Upper lobe of right lung (tissue), 1 donor: ENCODE data around the gene FBRSL1. TPM values are rescaled to one million over a fixed set of nuclear protein-coding genes. Genes with fewer than 3 reads are reported as not detected.

ENCODE experiments used
- ATAC-seq: fragments of 200-7000 bp; cut with Tn5 transposase; one replicate; pipeline ENCODE4 v1.9.1; 2020; ENCODE audit warnings: mild to moderate bottlenecking, moderate library complexity
- DNase-seq: peaks from one replicate; pipeline ENCODE4 v3.0.0-alpha.2; 2020
- H3K27ac ChIP-seq: fragments of 200-600 bp; one replicate; pipeline ENCODE4 v1.8.0; 2022
- H3K27me3 ChIP-seq: fragments of 200-600 bp; one replicate; pipeline ENCODE4 v1.8.0; 2022; ENCODE audit warnings: mild to moderate bottlenecking
- H3K36me3 ChIP-seq: fragments of 200-600 bp; one replicate; pipeline ENCODE4 v1.8.0; 2022
- H3K4me1 ChIP-seq: fragments of 200-600 bp; one replicate; pipeline ENCODE4 v1.8.0; 2022
- H3K4me3 ChIP-seq: fragments of 200-600 bp; one replicate; pipeline ENCODE4 v1.8.0; 2022; ENCODE audit warnings: mild to moderate bottlenecking
- H3K9me3 ChIP-seq: fragments of 200-600 bp; one replicate; pipeline ENCODE4 v1.8.0; 2022
- intact Hi-C: fragments of 100-400 bp; cut with DNase I; formaldehyde crosslinking; loops from one replicate; pipeline ENCODE4 v1.11.0; 2022
- total RNA-seq: library from RNA; stranded (reverse); fragmentation: NEBNext Ultra II Directional; extraction: Animal tissue kit (Norgen Biotek cat#: 25700); gene quantifications from one replicate; pipeline ENCODE4 v1.2.1, GENCODE V29; 2021
- TF ChIP-seq, protein P1 (sequence below): fragments of 200-600 bp; IDR thresholded peaks from one replicate; pipeline ENCODE4 v1.8.0; 2022; ENCODE audit warnings: antibody characterized with exemption
- donor health status: DM: no; HTN: yes; CAD: no; lungs with severe emphysema.

FBRSL1 gene
- total RNA-seq, 1 donor from 2014 or later, result 49.5 TPM

DNA sequence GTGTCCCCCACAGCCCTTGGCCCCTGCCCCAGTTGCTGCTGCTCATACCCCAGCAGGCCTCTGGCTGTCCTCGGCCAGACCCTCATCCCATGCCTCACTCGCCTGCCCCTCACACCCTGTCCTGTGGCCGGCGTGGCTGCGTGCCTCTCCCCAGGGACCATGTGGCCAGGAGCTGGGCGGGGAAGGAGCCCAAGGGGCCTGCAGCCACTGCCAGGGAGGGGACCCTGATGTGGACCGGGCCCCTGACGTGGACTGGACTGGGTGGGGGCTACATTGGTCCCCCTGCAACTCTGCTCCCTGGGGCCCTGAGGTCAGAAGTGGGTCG is 10.9 kb downstream of the FBRSL1 start:
- peaks cover 29% of the 10 kb centered on the region for H3K4me1 ChIP-seq
- TF ChIP-seq, protein P1, sequence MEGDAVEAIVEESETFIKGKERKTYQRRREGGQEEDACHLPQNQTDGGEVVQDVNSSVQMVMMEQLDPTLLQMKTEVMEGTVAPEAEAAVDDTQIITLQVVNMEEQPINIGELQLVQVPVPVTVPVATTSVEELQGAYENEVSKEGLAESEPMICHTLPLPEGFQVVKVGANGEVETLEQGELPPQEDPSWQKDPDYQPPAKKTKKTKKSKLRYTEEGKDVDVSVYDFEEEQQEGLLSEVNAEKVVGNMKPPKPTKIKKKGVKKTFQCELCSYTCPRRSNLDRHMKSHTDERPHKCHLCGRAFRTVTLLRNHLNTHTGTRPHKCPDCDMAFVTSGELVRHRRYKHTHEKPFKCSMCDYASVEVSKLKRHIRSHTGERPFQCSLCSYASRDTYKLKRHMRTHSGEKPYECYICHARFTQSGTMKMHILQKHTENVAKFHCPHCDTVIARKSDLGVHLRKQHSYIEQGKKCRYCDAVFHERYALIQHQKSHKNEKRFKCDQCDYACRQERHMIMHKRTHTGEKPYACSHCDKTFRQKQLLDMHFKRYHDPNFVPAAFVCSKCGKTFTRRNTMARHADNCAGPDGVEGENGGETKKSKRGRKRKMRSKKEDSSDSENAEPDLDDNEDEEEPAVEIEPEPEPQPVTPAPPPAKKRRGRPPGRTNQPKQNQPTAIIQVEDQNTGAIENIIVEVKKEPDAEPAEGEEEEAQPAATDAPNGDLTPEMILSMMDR, result no peak
- no peak overlapping the region for H3K4me3 ChIP-seq
- ATAC-seq, result no peak
- H3K27me3 ChIP-seq, result no peaks in the 10 kb centered on the region
- DNase-seq, result no peak
- intact Hi-C loops, result no loop called here
- no peaks in the 10 kb centered on the region for H3K36me3 ChIP-seq
- H3K9me3 ChIP-seq, result no peaks in the 10 kb centered on the region
- H3K27ac ChIP-seq, result no peak overlapping the region

DNA sequence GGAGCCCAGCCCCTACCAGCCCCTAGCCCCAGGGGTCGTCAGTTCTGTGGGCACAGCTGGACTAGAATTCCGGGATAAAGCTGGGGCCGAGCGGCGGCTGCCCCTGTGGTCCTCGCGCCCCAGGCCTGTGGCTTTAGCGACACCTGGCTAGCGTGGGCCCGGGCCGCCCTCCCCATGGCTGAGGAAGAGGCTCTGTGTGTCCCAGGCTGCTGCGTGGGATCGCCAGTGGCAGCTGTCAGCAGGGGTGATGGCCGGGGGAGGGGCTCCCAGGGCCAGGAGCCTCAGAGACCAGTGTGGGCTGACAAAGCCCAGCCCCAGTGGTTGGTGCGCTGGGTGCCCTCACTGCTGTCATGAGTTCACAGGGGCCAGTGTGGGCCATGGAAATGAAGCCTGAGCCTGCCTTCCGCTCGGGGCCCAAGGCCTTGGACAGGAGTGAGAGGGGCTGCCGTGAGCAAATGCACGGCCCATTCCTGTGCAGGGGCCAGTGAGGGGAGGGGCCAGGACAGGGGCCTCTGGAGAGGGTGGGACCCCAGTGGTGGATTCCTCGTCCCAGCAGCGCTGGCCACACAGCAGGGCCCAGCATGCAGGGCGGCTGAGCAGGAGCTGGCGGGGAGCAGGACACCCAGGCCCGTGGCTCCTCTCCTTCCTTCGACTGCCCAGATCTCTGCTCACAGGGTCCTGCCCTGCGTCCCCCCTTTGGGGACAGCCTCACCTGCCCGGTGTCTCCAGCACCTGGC is 11.4 kb downstream of the FBRSL1 start:
- H3K36me3 ChIP-seq, result no peaks in the 10 kb centered on the region
- DNase-seq (no peak), ATAC-seq (no peak)
- intact Hi-C loops, result no loop called here
- no peak overlapping the region for H3K27ac ChIP-seq
- H3K27me3 ChIP-seq, result no peaks in the 10 kb centered on the region
- H3K9me3 ChIP-seq, result no peaks in the 10 kb centered on the region
- TF ChIP-seq, protein P1, result no peak
- peaks cover 33% of the 10 kb centered on the region for H3K4me1 ChIP-seq
- H3K4me3 ChIP-seq, result no peak overlapping the region

DNA sequence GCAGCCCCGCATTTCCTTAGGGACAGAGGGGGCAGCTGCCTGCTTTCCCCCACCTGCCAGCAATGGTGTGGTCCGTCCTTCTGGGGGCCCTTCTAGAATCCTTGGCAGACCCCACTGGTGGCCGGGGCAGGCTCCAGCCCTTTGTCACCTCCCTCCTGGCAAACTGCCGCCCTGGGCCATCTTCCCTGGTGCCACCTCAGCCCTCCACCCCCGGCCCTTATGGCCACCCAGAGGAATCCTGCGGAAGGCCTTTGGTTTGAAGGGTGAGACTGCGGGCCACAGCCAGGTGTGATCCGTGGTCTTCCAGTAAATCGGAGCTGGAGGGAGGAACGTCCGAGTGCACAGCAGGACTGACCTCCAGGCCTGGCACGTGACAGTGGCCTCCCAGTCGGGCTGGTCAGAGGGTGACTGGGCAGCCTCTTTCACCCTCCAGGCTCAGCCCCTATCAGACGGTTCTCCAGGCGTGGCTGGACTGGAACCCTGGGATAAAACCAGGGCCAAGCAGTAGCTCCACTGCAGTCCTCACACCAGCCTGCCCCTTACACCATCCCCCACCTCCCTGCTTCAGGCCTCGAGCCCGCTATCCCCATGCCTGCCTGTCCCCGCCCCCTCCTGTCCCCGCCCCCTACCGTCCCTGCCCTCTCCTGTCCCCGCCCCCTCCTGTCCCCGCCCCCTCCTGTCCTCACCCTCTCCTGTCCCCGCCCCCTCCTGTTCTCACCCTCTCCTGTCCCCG is 12.4 kb downstream of the FBRSL1 start:
- Histone ChIP-seq H3K27me3 (no peaks in the 10 kb centered on the region), H3K9me3 (no peaks in the 10 kb centered on the region), H3K36me3 (no peaks in the 10 kb centered on the region), H3K27ac (no peak overlapping the region), H3K4me1 (peaks cover 42% of the 10 kb centered on the region), H3K4me3 (no peak overlapping the region)
- no peak for DNase-seq
- no peak for ATAC-seq
- intact Hi-C loops, result no loop called here
- TF ChIP-seq, protein P1, result no peak

DNA sequence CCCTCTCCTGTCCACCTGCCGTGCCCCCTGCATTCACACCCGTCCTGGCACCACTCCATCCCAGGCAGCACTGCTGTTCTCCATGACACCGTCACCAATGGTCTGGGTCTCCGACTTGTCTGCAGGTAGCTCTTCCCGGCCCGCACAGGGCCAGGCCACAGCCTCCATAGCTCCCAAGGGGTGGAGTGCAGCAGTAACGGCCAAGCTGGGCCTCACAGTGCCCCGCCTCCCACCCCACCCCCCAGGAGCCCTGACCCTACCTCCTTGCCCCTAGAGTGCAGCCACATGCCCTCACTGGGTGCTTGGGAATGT is 12.9 kb downstream of the FBRSL1 start:
- no peaks in the 10 kb centered on the region for H3K36me3 ChIP-seq
- intact Hi-C loops, result no loop called here

DNA sequence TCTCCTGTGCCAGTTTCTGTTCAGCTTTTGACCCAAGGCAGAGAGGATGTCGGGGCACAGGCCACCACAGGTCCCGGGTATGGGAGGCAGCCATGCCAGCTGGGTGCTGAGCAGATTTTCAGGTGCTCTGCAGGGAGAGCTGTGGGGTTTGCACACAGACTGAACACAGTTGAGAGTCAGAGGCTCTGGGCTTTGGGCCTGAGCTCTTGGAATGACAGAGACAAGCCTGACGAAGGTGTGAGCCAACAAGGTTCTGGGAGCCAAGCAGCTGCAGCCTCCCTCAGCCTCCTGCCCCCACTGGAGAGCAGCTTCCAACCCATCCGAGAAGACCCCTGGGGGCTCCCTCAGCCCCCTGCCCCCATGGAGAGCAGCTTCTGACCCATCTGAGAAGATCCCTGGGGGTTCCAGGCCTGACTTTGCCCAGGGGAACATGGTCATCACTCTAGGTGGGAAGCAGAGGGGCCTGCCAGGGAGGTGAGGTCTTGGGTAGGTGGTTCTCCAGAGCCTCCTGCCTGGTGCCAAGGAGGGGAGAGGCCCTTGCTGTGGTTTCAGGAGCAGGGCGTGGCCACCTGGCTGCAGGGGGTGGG is 13.8 kb downstream of the FBRSL1 start:
- H3K4me3 ChIP-seq, result no peak overlapping the region
- TF ChIP-seq, protein P1, result no peak
- ATAC-seq (no peak), DNase-seq (no peak)
- no peak overlapping the region for H3K27ac ChIP-seq
- H3K36me3 ChIP-seq, result peaks cover 4% of the 10 kb centered on the region
- no peaks in the 10 kb centered on the region for H3K9me3 ChIP-seq
- no peaks in the 10 kb centered on the region for H3K27me3 ChIP-seq
- H3K4me1 ChIP-seq, result peaks cover 44% of the 10 kb centered on the region
- intact Hi-C loops, result no loop called here

More for the DNA sequence above, 12.9 kb downstream of the FBRSL1 start:
- no peaks in the 10 kb centered on the region for H3K27me3 ChIP-seq
- no peaks in the 10 kb centered on the region for H3K9me3 ChIP-seq
- H3K27ac ChIP-seq, result no peak overlapping the region
- TF ChIP-seq, protein P1, result no peak
- no peak overlapping the region for H3K4me3 ChIP-seq
- DNase-seq (no peak), ATAC-seq (no peak)
- H3K4me1 ChIP-seq, result peaks cover 44% of the 10 kb centered on the region
